NCI-H2081 treated with DMSO at 0.1 percent for 48 hours (cell line): ENCODE measurements around the gene FEZF1.

ENCODE experiments used
- DNase-seq: peaks from one replicate; lab custom pipeline; 2025; lab: John Stamatoyannopoulos, UW

The FEZF1 gene

GRCh38 chr7:122268101-122268500, 36.4 kb downstream of the FEZF1 start:
- no peak for DNase-seq

GRCh38 chr7:122262246-122262645, 42.3 kb downstream of the FEZF1 start:
- no peak for DNase-seq

GRCh38 chr7:122261442-122261841, 43.1 kb downstream of the FEZF1 start:
- DNase-seq = no peak

GRCh38 chr7:122261016-122261415, 43.5 kb downstream of the FEZF1 start:
- DNase-seq = no peak

GRCh38 chr7:122260336-122260735, 44.2 kb downstream of the FEZF1 start:
- no peak for DNase-seq

GRCh38 chr7:122258971-122259370, 45.6 kb downstream of the FEZF1 start:
- DNase-seq = no peak

- no peak for DNase-seq
These were observed 47.5 kb downstream of the FEZF1 start for GRCh38 chr7:122257056-122257455.

- no peak for DNase-seq
These were observed 48.5 kb downstream of the FEZF1 start for GRCh38 chr7:122256046-122256445.

- no peak for DNase-seq
These were observed 49.1 kb downstream of the FEZF1 start for GRCh38 chr7:122255454-122255853.
